IPS-18c (cell line): ENCODE data around the gene FOS.
"Not testable (repeated sequence)": the region's sequence is repeated elsewhere in the genome, so short reads cannot be mapped to it uniquely, and the experiment has no call there.

Source experiments
- H3K4me3 ChIP-seq: 2 replicates; pipeline ENCODE4 v1.7.0; 2013; ENCODE audit warnings: low read depth, mild to moderate bottlenecking, low read length, moderate library complexity; ENCODE audit not compliant: insufficient read depth
- H3K9me3 ChIP-seq: one replicate; pipeline ENCODE4 v1.6.1; 2013; ENCODE audit warnings: mild to moderate bottlenecking, low read length, moderate library complexity; ENCODE audit not compliant: control insufficient read depth, insufficient read depth

The FOS gene

DNA sequence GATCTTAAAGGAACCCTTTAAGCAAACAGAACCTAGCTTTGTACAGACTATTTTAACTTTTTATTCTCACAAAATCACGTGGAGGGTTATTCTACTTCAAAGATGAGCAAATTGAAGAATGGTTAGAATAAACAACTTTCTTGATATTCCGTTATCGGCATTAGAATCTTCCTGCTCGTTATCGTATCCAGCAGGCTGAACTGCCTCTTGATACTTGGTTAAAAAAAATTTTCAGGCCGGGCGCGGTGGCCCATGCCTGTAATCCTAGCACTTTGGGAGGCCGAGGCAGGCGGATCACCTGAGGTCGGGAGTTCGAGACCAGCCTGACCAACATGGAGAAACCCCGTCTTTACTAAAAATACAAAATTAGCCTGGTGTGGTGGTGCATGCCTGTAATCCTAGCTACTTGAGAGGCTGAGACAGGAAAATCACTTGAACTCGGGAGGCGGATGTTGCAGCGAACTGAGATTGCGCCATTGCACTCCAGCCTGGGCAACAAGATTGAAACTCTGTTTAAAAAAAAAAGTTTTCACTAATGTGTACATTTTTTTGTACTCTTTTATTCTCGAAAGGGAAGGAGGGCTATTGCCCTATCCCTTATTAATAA is 4.0 kb downstream of the FOS start:
- H3K9me3 ChIP-seq, H3K4me3 ChIP-seq: not testable (repeated sequence)

- Histone ChIP-seq H3K9me3 (no peaks in the 10 kb centered on the region), H3K4me3 (no peak overlapping the region)
Observed at GRCh38 chr14:75283162-75283832, 4.7 kb downstream of the FOS start.

- Histone ChIP-seq H3K4me3 (no peak overlapping the region), H3K9me3 (no peaks in the 10 kb centered on the region)
Observed at GRCh38 chr14:75283833-75284563, 5.4 kb downstream of the FOS start.

- Histone ChIP-seq H3K4me3 (no peak overlapping the region), H3K9me3 (no peaks in the 10 kb centered on the region)
Observed at GRCh38 chr14:75285331-75285730, 6.7 kb downstream of the FOS start.

DNA sequence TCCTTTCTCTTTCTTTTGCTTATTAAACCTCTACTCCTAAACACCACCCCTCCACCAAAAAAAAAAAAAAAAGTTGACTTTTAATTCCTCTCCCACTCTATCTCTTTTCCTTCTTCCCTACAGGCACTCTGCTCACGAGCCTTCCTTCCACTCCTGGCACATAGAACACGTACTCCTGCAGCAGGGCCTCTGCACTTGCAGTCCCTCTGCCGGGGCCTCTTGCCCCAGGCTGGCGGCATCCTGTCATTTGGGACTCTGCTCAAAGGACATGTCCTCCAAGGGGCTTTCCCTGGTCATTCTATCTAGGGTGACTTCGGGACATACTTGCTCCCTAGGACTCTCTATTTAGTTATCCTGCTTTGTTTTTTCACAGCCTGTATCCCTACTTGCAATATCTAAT is 7.7 kb downstream of the FOS start:
- Histone ChIP-seq H3K4me3 (no peak overlapping the region), H3K9me3 (no peaks in the 10 kb centered on the region)

- no peak overlapping the region for H3K4me3 ChIP-seq
- no peaks in the 10 kb centered on the region for H3K9me3 ChIP-seq
Observed at GRCh38 chr14:75289840-75290388, 11.3 kb downstream of the FOS start.

DNA sequence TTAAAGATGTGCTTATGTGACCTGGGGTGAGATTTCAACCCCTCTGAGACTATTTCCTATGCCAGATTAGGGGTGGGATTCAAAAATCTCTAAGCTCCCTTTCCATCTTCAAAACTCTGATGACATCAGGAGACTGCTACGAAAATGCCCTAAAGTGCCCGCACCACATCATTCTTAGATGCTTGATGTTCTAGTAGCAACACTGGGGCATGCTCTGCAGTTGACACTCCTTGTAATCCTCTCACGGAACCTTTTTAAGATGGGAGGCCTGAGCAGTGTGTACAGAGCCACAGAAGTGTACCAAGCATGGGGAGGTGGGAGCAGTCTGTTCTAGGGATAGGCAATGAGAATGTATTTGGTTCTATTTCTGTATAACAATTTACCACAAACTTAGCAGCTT is 12.2 kb downstream of the FOS start:
- Histone ChIP-seq H3K4me3 (no peak overlapping the region), H3K9me3 (no peaks in the 10 kb centered on the region)

GRCh38 chr14:75291331-75291730 is 12.7 kb downstream of the FOS start:
- no peaks in the 10 kb centered on the region for H3K9me3 ChIP-seq
- H3K4me3 ChIP-seq, result no peak overlapping the region

GRCh38 chr14:75292101-75292563 is 13.5 kb downstream of the FOS start:
- H3K4me3 ChIP-seq, result no peak overlapping the region
- no peaks in the 10 kb centered on the region for H3K9me3 ChIP-seq

- Histone ChIP-seq H3K4me3 (no peak overlapping the region), H3K9me3 (no peaks in the 10 kb centered on the region)
Observed at GRCh38 chr14:75292886-75293285, 14.3 kb downstream of the FOS start.

DNA sequence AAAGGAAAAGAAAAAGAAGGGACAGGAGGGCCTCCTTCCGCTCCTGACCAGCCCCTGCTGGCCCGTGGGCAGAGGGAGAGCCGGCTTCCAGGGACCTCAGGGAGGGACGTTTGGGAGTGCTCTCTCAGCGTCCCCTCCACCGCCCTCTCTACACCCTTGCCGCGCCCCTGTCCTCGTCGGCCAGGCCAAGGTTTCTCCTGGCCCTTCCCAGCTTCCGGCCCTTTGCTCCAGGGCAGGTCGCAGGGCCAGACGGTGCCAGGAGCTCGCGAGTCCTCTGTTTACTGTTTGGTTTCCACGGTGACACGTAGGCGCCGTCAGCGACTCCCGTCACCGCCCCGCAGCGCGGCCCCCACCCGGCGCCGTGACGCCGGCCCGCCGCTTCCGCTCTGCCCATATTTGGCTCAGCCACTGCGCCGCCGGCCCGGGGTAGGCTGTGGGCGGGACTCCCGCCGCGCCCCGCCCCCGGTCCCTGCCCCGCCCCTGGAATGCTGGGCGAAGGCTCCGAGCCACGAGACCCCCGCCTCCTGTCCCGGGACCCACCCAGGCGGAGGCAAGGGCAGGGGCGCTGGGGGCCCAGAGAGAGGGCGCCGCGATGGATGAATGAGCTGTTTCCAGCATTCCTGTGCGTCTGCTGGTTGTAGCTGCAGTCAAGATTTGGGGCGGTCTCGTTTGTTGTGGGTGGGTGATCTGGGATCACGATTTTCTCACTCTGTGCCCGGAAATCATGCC is 15.5 kb downstream of the FOS start:
- Histone ChIP-seq H3K9me3 (no peaks in the 10 kb centered on the region), H3K4me3 (peak overlapping the region; percentile 74)

DNA sequence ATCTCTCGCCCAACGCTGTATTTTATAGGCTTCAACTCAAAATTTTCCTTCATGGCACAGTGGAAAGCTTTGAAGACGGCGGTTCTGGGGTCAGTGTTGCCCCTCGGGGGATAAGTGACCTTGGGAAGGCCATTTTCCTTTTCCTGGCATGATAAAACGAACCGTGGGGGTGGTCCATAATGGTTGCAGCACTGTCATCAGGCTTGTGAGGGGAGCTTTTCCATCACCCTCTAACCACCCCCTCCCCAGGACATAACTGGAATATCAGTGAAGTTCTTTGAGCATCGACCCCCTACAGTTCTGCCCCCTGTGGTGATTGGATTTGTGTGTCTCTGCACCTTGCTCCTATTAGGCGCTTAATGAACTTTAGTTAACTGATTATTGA is 16.0 kb downstream of the FOS start:
- H3K9me3 ChIP-seq, result no peaks in the 10 kb centered on the region
- peak overlapping the region; percentile 59 for H3K4me3 ChIP-seq

DNA sequence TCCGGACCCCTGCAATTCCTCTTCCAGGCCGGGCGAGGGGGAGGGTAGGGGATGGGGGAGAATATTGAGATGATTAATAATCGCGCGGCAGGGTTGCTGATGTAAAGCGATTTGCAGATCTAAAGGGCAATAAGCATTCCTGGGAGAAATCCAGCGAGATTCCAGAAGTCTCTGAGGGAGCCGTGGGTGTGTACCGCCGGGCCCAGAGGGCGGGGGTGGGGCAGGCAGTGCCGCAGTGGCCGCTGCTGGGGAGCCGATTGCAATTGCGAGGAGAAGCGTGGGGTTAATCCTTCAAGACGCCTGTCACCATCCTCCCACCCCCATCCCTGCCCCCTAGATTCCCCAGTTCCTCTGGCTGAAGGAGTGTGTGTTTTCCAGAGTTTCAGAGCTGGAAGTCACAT is 16.4 kb downstream of the FOS start:
- no peaks in the 10 kb centered on the region for H3K9me3 ChIP-seq
- peak overlapping the region; percentile 59 for H3K4me3 ChIP-seq

DNA sequence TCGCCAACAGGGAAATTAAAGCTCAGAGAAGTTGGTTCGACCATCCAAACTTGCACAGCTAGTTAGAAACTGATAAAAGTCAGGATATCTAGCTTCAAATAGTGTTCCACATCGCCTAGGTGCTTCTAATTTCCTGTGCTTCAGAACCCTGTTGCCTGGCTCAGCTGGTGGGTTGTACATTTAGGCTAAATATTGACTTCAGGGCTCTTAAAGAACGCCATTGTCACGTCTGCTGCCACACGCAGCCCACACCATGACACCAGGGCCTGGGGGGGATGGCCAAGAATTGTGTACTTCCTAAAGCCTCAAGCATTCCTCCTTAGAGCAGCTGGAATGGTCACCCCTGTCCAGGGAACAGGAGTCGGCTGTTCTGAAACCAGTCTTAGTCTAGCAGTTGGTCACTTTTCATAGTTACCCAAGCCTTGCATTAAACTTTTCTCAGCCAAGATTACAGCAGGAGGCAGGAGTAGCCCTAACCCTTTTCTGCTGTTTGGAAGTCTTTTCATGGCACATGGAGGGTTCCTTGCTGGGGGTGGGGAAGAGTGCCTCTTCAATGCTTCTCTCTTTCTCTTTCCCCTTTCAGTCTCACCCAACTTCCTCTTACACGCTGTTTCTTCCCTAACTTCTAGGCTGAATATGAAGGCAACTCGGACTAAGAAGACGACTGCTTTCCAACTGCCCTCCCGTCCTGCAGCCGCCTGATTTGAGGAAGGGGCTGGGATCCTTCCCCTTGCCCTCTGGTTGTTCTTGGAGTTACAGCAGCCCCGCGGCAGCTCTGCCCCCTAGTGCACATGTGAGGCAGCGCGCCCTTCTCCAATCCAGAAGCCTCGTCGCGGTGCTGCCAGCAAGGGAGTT is 17.1 kb downstream of the FOS start:
- H3K4me3 ChIP-seq, result peak overlapping the region; percentile 59
- no peaks in the 10 kb centered on the region for H3K9me3 ChIP-seq

DNA sequence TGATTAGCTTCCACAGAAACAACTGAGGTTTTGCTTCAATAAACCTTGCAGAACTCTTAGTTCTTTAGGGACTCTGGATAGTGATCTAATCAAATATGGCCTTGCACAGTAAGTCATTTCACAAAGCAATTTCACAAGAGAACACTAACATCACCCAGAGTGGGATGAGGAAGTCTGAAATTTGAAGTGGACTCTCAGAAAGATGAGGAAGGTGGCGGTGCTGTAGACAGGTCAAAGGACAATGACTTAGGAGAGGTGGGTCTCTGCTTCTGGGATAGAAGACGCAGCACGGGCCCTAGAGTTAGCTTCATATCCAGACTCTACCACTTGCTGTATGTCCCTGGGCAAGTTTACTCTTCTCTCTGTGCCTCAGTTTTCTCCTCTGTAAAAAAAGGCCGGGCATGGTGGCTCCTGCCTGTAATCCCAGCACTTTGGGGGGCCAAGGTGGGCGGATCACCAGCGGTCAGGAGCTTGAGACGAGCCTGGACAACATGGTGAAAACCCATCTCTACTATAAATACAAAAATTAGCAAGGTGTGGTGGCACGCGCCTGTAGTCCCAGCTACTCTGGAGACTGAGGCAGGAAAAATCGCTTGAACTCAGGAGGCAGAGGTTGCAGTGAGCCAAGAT is 18.9 kb downstream of the FOS start:
- no peak overlapping the region for H3K4me3 ChIP-seq

GRCh38 chr14:75298187-75298965 is 19.7 kb downstream of the FOS start:
- Histone ChIP-seq H3K9me3 (no peaks in the 10 kb centered on the region), H3K4me3 (no peak overlapping the region)

More for the DNA sequence above, 18.9 kb downstream of the FOS start:
- H3K9me3 ChIP-seq, result no peaks in the 10 kb centered on the region
